SKM-1 (cell line): ENCODE results near the gene VASH2.

Experiments used
- DNase-seq: peaks from one replicate; lab custom pipeline; 2025; ENCODE audit not compliant: unreplicated experiment; lab: John Stamatoyannopoulos, UW

VASH2 gene

DNA sequence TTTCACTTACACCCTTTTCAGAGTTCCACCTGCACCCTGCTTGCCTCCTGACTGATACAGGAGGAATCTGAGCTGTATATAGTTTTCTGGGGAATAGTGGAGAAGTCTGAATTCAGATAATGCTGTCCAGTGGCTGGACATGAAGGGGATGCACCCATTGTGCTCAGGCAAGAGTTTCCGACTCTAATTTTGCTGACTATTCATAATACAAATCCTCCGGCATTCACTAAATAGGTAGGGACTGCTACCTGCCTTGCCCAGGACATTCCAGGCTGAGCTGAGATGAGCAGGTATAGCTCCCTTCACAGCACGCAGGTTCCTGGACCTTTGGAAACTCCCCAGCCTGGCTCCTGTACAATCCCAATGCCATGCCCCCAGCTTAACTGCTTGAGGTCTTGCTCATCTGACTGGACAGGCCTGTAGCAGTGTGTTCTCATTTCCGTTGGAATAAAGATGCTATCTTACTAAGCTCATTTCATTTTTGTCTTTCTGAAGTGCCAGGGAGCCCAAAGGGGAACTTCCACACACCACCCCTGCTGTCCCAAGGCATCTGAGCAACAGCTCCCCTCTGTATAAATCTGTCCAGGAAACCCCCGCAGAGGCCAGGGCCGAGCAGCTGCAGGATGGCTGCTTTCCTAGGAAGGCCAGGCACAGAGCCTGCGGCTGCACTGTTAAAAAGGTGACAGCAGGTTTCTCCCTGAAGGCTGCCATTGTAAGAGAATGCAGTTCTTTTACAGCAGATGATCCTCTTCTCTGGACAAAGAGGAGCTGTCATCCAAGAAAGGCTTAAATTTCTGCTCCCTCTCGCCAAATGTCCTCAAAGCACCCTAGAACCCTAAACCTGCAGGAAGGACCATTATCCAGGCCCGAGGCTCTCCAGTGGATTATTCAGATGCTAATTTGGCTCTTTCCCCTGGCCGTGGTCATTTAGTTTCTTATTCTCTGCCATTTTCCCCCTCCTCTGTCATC is 21.7 kb upstream of the VASH2 start:
- DNase-seq = no peak

DNA sequence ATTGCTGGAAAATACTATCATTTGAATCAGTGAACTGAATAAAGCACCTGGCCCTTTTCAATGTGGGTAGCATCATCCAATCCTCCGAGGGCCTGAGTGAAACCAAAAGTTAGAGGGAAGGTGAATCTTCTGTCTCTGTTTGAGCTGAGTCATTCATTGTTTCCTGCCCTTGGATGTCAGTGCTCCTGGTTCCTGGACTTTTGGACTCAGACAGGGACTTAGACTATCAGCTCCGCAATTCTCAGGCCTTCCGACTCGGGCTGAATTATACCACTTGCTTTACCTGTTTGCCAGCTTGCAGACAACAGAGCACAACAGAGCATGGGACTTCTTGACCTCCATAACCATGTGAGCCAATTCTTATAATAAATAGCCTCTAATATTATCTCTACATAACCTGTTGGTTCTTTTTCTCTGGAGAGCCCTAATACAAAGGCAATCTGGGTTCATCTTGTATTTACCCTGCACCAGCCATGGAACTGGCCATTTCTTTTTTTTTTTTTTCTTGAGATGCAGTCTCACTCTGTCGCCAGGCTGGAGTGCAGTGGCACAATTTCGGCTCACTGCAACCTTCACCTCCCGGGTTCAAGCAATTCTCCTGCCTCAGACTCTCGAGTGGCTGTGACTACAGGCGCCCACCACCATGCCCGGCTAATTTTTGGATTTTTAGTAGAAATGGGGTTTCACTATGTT is 19.2 kb upstream of the VASH2 start:
- no peak for DNase-seq

DNA sequence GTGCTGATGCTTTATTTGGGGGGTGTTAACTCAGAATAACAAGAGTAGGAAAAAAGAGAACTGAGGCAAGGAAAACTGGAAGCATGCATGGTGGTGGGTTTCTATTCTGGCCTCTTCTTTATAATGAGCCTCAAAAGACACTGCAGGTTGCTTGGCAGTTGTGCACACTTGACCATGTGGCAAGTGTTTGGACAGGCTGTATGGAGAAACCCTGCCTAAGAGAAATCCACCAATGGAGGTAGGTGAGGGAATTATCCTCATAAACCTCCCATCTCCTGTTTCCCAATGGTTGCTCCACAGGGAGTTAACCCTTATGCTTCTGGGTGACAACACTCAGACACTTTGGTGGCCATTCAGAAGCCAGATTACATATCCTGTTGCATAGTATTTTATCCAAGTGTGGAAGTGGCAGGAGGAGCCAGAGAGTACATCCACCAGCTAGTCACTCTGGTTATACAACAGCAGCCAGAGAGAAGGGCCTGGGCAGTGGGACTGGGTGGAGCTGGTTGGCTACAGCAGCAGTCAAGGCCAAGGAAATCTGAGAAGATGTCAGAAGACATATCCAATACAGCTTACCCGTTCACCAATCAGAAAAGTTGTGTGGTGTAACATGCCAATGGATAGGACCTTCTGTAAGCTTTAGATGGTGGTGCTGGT is 16.4 kb upstream of the VASH2 start:
- DNase-seq = no peak

GRCh38 chr1:212935387-212935981 is 14.9 kb upstream of the VASH2 start:
- DNase-seq = no peak

- no peak for DNase-seq
These were observed 13.3 kb upstream of the VASH2 start for GRCh38 chr1:212937034-212937433.

DNA sequence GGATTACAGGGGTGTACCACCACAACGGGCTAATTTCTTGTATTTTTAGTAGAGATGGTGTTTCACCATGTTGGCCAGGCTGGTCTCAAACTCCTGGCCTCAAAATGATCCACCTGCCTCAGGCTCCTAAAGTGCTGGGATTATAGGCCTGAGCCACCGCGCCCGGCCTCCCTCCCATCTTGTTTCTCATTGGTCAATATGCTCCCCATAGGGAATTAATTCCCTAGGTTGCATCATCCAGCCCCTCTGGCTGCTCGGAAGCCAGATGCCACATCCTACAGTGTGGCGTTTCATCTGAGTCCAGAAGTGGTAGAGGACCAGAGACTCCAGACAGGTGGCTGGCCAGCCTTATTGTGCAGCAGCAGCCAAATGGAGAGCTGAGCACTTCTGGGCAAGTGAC is 11.5 kb upstream of the VASH2 start:
- DNase-seq = no peak

- no peak for DNase-seq
These were observed 8.9 kb upstream of the VASH2 start for GRCh38 chr1:212941452-212941851.

- no peak for DNase-seq
These were observed 7.5 kb upstream of the VASH2 start for GRCh38 chr1:212942679-212943392.

- DNase-seq = no peak
These were observed 7.0 kb upstream of the VASH2 start for GRCh38 chr1:212943393-212943710.

- DNase-seq = no peak
These were observed 6.0 kb upstream of the VASH2 start for GRCh38 chr1:212944229-212944901.

- DNase-seq = no peak
These were observed 5.3 kb upstream of the VASH2 start for GRCh38 chr1:212945056-212945455.

DNA sequence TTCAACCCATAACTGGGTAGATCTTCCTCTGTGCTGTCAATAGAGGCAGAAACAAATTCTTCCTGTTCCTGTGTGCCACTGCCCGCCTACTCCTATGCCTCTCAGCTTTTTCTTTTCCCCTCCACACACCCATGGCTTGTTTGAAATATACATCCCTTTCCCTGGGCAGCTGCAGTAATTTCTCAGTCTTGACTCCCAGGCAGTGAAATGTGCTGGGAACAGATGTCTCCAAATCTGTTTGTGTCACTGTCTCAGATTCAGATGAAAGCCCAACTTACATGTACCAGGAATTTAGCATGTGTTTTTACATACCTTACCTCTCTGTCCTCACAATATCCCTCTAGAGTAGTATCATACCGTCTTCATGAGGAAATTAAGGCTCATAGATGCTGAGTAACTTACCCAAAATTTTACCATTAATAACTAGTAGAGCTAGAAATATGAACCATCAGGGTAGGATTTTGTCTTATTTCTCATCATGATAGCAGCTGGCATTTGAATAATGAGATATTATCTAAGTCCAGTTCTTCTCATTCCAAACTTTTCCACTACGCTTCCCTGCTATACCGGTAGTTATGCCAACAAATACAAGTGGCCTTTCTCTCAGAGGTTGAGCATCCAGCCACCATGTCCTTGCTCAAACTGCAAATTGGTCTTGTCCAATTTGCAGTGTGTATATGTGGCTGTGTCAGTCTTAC is 4.7 kb upstream of the VASH2 start:
- DNase-seq = no peak

DNA sequence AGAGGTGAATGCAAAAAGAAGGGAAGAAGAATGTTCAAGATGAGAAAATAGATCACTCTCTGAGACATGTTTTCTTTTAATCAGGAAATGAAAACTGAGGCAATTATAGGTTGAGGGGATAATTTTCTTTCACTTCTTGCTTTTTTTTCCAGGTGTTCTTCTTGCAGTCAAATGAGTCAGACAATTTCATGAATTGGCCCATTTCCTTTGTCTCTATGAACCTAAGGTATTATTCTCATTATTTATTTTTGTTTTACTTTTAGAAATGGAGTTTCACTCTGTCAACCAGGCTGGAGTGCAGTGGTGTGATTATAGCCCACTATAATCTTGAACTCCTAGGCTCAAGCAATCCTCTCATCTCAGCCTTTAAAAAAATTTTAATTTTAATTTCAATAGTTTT is 3.5 kb upstream of the VASH2 start:
- DNase-seq = no peak

DNA sequence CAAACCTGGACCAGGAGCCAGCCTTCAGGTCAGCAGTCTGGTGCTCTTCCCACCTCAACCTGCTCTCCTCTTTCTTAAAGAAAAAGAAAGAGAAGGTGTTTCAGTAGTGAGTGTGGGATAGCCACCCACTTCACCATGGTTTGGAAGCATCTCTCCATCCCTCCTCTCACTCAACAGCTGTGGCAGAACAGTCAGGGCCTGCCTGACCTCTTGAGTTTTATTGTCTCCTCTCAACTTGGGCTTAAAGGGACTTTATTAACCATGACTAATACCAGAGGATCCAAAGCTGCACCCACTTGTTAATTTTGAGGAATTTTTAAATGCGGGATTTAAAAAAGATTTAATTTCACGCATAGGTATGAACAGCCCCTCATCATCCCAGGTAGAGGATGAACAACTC is 570 bp upstream of the VASH2 start:
- DNase-seq = no peak

GRCh38 chr1:212951126-212951946 is 995 bp downstream of the VASH2 start:
- DNase-seq = no peak

DNA sequence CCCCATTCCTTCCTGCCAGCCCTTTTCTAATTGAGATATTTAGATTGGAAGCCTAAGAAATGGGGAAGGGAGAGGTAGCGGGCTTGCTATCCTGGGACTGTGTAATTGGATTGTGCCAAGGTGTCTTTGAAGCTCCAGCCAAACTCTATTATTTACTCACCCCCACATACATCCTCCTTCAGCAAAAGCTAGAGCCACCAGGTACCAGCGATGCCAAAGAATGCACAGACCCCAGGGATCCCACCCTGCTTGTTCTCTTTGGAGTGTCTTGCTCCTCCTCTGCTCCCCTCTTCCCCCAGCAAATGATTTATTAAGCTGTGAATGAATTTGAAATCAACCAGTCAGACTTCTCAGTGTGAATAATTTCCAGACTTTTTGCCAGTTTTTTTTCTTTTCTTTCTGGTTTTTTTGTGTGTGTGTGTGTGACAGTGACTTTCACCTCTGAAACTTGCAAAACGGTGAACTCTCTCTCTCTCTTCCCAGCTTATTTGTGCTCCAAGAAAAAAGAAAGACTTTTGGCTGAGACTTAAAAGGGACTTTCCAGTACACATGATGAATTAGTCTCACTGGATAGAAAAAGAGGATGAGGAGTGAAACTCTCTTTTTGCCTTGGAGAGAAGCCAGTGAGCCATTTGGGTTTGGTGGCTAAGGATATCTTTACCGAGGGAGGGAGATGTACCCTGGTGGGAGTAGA is 1.8 kb downstream of the VASH2 start:
- no peak for DNase-seq

DNA sequence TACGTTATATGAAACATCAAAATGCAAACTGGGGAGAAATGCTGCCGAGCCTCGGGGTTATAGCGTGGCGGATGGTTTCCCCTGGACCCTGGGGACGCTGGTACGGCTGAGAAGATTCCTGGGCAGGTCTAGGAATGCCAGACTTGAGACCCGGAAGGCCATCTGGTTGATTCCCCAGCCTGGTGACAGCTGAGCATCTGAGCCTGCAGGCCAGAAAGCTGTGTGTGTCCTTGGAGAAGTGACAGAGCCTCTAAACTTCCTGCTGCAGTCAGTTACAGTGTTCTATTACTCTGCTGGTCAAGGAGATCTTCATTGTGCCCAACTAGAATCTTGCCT is 2.3 kb downstream of the VASH2 start:
- DNase-seq = no peak

- no peak for DNase-seq
These were observed 3.0 kb downstream of the VASH2 start for GRCh38 chr1:212953321-212953720.
